GM19023 (cell line): ENCODE data around the gene TFCP2L1.
"Not testable (repeated sequence)": the region's sequence is repeated elsewhere in the genome, so short reads cannot be mapped to it uniquely, and the experiment has no call there.

ENCODE experiments used
- ATAC-seq: cut with Tn5 transposase; IDR thresholded peaks from one replicate; pipeline ENCODE4 v1.9.1; 2021; ENCODE audit warnings: mild to moderate bottlenecking, moderate library complexity; ENCODE audit not compliant: unreplicated experiment

TFCP2L1 gene

DNA sequence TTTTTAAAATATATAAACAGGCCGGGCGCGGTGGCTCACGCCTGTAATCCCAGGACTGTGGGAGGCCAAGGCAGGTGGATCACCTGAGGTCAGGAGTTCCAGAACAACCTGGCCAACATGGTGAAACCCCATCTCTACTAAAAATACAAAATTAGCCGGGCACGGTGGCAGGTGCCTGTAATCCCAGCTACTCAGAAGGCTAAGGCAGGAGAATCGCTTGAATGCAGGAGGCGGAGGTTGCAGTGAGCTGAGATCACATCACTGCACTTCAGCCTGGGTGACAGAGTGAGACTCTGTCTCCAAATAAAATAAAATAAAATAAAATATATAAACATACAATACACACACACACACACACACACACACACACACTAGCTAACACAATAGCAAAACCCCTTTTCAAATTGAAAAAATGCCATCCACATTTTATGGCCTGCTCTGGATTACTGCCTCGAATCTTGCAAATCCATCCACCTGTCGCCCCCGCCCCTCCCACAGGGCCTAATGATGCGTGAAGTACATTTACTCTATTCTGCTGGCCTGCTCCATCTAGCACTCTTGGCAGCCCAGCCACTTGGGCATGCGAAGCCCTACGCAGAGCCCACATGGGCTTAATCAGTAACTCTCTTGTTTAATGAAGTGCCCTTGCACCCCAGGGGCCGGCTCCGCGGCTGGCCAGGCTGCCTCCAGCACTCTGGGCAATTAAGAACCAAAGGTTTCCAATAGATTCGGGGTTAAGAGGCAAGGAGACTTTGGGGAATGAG is 57.4 kb downstream of the TFCP2L1 start:
- not testable (repeated sequence) for ATAC-seq

DNA sequence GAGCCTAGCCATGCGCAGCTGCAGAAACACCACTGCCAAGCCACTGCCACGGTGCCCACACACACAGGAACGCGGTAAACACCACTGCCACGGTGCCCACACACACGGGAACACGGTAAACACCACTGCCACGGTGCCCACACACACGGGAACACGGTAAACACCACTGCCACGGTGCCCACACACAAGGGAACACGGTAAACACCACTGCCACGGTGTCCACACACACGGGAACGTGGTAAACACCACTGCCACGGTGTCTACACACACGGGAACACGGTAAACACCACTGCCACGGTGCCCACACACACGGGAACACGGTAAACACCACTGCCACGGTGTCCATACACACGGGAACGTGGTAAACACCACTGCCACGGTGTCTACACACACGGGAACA is 59.3 kb downstream of the TFCP2L1 start:
- ATAC-seq: not testable (repeated sequence)

DNA sequence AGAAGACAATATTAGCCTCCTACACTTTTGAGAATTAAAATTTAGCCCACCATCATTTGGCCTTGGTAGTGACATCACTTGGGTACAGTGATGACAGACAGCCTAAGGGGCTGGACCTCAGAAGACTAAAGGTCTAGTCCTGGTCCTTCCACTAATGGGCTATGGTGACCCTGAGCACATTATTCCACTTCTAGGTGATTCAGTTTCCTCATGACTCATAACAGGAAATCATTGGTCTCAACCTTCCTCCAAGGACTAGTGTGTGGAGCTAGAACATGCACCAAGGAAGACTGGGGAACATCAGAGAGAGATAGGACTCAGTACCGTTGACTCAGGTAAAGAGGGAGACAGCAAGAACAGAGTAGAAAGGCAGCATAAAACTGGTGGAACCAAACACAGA is 64.0 kb downstream of the TFCP2L1 start:
- no peak for ATAC-seq

DNA sequence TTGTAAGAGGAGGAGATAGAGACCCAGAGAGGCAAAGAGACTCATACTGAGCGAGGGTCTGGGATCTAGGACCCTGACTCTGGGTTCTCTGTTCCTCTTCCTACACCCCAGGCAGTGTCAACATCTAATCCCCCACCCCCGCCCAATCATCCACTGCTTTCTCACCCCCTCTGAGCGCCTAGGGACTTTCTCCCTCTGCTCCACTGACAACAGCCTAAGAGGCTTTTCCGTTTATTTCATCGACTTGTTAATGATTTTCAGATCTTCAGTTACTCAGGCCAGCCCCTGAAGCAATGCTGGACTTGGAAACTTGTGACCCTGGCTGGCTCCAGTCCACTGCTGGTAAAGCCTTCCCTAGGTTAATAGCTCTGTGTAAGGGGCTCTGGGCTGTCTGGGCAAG is 65.1 kb downstream of the TFCP2L1 start:
- ATAC-seq: no peak

DNA sequence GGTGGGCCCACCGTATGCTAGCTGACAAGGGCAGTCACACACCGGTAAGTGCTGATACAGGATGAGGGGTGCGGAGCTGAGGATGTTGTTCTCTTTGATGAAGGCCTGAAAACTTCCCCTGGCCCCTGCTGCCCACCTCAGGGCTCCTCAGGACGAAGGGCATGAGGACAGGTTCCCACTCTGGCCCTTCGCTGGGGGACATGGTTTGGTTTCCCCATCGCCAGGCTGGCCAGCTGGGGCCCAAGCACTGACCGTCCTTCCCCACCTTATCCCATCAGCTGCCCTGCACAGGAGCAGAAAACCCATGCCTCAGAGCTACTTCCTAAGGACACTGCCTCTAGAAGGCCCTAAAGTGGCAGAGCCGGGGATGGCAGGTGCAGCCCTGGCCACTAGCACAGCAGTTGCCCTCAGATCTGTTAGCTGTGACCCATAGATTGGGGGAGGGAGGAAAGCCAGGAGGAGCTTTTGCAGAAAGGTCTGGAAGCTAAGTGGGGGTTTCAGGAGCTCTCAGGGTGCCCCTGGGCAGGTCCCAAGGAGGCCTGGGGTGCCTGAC is 66.5 kb downstream of the TFCP2L1 start:
- ATAC-seq: no peak

DNA sequence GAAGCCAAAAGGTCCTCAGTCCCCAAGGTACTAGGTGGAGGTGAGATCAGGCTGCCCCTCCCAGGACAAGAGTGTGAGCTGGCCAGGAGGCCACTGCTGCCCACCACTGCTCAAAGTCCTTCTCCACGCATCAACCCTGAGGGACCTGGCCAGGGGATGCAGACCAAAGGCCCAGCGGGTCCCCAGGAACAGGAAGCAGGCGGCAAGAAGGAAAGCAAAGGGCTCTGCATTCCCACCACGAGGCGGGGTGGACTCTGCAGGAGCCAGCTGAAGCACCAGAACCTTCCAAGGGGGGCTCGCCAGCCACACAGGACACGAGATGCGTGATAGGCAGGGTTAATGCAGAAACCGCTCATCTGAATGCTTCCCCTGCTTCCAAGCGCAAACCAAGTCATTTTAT is 67.4 kb downstream of the TFCP2L1 start:
- ATAC-seq: no peak

DNA sequence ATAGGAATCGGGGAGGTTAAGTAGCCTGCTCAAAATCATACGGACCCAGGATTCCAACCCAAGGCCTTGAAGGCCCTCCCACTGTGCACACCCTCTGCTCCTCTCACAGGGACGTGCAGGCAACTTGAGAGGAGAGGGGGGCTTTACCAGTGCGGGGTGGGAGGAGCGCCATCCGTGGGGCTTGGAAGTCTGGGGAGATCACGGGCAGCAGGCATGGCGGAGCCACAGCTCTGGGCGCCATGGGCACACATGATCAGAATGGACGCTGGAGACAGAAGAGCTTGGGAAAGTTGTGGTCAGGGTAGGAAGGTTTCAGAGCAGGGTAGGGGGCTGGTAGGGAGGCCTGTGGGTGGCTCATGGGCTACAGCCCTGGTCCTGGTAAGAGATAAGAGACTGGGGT is 70.7 kb downstream of the TFCP2L1 start:
- ATAC-seq: no peak

DNA sequence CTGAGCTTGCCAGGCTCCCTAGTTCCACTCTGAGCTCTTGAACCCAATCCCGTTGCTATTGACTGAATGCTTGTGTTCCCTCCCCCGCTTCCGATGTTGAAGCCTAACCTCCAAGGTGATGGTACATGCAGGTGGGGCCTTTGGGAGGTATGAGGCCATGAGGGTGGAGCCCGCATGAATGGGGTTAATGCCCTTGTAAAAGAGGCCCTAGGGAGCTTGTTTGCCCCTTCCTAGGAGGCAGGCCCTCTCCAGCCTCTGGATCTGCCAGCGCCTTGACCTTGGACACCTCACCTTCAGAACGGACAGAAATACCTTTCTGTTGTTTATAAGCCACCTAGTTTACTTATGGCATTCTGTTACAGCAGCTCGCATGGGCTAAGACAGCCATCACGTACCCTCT is 71.6 kb downstream of the TFCP2L1 start:
- no peak for ATAC-seq

DNA sequence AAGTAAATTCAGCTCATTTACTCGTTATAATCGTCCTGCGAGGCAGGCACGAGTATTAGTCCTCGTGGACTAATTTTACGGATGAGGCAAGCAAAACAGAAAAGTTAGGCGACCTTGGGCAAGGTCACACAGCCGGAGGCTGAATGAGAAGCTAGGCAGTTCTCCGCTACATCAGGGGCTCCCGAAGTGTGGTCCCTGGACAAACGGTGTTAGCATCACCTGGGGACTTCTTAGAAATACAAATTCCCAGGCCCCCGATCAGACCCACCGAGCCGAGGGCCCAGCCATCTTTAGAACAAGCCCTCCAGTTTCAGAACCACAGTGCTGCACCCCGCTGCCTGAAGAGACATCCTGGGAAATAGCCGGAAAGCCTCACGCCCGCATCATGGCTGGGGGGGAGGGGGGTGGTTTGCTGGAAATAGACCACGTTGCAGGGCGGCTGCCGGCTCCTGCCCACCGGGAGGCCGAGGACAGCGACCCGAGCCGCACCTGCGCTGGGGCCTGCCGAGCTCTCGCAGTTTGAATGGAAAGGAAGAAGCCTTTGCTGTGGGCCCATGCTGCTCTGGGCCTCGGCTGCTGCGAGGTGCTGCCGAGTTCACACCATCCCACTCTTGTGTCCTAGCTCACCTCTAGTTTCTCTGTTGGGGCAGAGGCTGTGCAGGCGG is 72.2 kb downstream of the TFCP2L1 start:
- no peak for ATAC-seq

DNA sequence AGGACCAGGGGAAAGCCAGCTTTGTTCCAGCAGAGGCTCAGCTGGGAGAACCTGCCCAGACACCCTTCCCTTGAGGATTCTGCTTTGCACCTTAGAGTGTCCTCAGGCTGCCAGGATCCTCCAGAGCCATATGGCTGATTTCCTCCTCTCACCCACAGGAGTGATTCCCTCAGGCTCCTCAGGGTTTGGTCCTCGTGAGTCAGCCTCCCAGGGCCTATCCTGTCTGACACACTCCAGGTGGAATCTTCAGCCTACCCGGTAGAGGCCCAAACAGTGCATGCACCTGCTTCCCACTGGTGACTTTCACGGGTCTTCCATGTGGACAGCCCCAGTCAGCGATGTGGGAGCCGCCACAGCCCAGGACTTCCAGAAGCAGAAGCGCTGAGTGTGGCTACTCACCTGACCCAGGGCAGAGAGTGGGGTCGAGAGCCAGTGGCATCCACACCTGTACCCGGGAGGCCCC is 73.3 kb downstream of the TFCP2L1 start:
- ATAC-seq: no peak

DNA sequence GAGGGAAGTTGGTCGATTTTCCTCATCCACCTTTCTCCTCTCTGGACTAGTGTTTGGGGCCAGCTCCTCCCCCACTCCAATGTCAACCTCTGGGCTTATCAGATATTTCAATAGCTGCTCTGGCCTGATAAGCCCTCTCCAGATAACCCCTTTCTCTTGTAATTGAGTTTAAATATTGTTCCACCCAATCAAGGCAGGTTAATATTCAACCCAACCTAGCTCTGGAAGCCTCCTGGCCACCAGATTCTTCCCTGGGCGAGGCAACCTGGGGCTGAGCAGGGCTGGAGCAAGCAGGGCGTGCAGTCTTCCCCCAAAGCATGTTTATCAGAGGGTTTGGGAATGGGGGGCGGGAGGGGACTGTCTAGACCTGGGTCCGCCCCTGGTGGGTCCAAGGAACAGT is 73.8 kb downstream of the TFCP2L1 start:
- no peak for ATAC-seq

DNA sequence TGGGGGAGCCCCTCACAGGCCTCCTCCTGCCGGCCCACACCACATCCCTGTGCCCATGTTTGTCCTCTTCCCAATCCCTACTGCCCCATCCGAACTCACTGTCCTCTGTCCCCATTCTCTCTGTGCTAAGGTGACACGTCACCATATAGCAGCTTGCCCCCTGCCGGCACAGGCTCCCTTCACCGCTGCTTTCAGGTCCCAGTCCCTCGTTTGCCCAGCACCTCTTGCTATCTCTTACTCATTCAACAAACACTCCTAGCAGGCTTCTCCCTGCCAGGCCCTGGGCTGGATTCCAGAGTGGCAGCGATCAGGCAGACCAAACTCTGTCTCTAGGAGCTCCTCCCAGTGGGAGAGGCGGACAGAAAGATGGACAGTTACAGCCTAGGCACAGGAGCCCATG is 74.3 kb downstream of the TFCP2L1 start:
- no peak for ATAC-seq

DNA sequence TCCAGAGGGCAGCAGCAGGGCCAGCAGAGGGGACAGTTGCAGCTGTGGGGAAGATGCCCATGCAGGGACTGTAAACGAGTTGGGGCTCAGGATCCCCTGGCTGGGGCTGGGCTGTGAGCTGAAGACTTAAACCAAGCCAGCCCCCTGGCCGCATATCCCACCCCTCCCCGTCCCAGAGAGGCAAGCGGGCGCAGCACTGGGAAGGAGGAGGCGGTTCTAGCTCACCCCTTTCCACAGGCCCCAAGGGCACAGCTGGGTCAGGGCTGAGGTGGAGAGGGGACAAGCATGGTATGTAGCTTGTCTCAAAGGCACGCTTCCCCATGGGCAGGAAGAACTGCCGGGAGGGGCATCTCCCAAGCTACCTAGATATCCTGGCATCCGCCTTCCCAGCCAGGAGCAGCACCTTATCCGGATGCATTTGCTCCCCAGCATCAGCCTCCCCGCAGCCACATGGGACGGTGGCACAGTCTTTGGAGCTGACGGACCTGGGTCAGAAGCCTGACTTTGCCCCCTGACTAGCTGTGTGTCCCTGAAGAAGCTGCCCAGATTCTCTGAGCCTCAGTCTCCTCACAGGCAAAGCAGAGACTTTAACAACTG is 75.9 kb downstream of the TFCP2L1 start:
- no peak for ATAC-seq

DNA sequence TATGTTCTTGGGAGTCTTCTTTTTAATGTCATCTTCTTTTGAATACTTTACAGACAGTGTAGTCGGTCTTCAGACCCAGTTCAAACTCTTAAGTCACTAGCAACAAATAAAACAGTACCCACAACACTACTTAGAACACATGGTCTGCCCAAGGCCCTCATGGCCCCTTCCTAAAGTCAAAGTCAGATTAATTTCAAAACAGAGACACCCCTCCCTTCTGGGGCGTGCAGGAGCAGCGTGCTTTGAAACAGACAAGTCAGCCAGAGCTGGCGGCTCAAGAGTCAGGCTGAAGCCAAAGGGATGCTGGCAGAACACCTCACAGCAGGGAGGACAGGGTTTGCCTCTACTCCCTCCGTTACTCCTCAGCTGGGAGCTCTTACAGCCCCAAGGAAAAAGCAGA is 77.5 kb downstream of the TFCP2L1 start:
- no peak for ATAC-seq

DNA sequence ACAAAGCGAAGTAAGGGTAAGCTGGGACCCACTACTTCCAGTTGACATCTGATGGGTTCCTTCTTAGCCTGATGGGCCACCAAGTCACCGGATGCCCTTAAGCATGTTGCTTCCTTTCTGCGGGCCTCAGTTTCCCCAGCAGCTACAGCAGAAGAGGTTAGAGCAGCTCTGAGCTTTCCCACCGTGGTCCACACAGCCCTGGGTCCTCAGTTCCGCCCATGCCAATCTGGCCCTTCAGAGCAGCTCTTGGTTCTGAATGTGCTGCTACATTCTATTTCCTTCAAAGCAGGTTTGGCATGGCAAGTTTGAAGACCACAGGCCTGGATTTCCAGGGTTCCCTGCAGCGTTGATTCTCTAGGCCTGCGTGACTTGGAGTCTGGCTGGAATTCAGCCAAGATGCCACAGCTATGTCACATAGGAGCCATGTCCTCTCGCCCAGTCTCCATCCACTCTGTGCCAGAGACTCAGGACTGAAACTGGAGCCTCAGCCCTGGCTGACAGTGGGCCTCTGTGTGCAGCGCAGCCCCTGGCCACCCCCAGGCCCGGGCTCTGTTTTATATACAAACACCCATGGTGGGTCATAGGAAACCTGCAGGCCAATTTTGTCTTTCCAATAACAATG is 79.6 kb downstream of the TFCP2L1 start:
- ATAC-seq: no peak

DNA sequence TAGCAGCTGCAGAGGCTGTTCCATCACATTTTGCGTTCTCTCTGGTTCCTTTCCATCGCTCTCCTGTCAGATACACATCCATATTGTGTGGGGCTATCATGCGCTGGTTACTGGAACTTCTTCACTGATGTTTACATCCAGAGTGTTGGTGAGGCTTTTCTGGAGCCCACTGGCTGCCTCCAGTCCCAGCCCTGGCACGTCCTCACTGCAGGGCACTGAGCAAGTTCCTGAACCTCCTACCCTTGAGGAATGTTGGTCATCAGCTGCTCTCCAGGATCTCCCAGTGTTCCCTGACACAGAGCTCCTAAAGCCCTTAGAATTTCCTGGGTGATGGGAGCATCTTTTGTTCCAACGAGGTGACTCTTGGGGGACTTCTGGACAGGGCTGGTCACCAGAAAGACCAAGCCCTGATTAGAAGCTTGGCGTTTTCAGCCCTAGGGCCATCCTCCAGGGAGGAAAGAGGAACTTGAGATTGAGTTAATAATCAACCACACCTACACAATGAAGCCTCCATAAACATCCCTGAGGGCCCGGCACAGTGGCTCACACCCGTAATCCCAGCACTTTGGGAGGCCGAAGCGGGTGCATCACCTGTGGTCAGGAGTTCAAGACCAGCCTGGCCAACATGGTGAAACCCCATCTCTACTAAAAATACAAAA is 81.3 kb downstream of the TFCP2L1 start:
- ATAC-seq: no peak

DNA sequence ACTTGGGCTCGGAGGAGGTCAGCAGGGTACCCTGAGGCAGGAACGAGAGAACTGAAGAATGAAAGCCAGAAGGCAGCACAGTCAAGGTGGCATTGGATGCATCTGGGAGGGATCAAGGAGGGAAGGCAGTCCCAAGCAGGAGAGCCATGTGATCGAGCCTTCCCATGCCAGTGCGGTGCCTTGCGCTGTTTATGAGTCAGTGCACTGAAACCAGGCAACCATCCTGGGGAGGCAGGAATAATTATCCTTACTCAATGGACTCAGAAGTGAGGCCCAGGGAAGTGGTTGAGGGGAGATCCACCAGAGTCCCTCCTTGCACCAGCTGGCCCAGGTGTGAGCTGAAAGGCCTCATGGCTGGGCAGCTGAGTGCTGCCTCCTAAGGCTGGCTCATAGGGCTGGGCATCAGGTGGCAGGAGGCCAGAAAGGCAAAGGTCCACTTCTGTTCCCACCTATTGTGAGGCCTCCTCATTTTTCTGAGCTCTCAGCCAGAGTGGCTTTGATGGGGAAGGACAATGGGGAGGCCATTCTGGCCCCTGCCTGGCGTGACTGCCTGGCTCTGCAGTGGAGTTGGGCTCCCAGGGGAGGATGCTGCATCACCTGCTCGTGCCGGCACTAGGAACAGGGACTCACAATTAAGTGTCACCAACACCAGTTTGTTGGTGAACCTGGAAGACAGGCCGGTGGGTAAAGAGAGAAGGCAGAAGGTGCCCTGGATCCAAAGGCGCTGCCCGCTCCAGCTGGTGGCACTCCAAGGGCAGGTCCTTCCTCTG is 82.3 kb downstream of the TFCP2L1 start:
- ATAC-seq: no peak

DNA sequence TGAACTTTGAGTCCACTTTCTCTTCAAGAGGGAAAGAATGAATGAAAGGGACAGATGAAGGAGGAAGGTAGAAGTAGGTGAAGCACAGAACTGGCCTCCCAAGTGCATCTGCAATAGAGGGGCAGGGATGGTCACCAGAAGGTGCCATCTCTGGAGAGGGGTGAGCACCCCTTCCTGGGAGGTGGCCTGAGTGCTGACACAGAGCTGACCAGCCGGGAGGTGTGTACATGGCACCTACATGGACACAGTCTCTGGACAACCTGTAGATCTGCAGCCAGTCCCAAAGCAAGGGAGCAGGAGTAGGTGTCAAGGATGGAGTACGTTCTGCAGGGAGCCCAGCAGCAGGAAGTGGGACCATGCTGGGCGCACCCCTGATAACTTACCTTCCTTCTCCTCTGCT is 83.2 kb downstream of the TFCP2L1 start:
- no peak for ATAC-seq

DNA sequence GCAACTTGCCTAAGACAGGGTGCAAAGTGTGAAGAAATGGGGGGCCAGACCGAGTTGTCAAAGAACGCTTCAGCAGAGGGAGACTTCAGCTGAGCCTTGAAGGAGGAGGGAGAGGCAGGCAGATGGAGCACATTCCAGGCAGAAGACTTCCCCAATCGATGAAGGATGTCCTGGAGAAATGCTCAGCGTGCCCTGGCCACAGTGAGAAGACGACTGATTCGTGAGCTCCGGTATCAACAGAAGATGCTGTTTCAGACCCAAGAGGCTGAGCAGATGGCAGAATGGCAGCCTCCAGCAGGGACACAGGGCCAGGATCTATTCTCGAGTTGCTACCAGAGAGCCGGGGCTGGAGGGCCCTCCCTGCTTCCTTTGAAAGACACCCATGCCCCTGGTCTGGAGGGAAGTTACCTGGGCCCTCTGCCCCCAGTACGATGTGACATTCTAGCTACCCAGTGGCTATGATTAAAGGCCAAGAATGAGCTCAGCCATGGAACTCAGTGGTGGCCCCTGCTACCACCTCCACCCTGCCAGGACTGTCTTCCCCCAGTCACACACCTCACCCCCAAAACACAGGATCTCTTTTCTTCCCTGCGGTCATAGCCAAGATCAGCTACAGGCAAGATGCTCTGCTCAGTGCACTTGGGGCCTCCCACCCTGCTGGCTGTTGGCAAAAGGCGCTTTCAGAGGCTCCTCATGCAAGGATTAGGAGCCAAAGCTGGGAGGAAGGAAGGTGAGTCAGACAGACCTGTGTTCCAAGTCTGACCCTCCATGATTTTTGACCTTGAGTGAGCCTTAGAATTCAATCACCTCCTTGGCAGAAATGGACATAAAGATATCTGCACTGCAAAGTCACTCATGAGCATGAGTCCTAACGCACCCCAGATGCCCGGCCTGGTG is 84.3 kb downstream of the TFCP2L1 start:
- ATAC-seq: no peak
